Right lobe of liver (tissue), 6 donors: ENCODE data around the gene UMOD. TPM values are rescaled to one million over a fixed set of nuclear protein-coding genes. Genes with fewer than 3 reads are reported as not detected.
"Not testable (repeated sequence)": the region's sequence is repeated elsewhere in the genome, so short reads cannot be mapped to it uniquely, and the experiment has no call there.

Experiments
- ATAC-seq, 4 donors: fragments of 200-7000 bp; cut with Tn5 transposase; one replicate each; pipeline ENCODE4 v1.9.1; 2020; ENCODE audit warnings: mild to moderate bottlenecking in 4 of 4, moderate library complexity in 4 of 4
- DNase-seq, 3 donors: peaks; one replicate each; pipeline ENCODE4 v3.0.0-alpha.2; 2020
- H3K27ac ChIP-seq, 3 donors: fragments of 200-600 bp; one replicate each; pipeline ENCODE4 v1.8.0; 2022
- H3K27me3 ChIP-seq, 2 donors: fragments of 200-600 bp; one replicate each; pipeline ENCODE4 v1.8.0; 2022
- H3K36me3 ChIP-seq, 4 donors: fragments of 200-600 bp; sonication (generic) in 1 of 4; one replicate each; pipeline versions ENCODE4 v1.5.1 to v1.8.0; 2017 to 2022; ENCODE audit warnings: control low read depth in 1 of 4
- H3K4me1 ChIP-seq, 4 donors: fragments of 200-600 bp; sonication (generic) in 1 of 4; one replicate each; pipeline versions ENCODE4 v1.5.1 to v1.8.0; 2017 to 2022; ENCODE audit warnings: control low read depth in 1 of 4
- H3K4me3 ChIP-seq, 3 donors: fragments of 200-600 bp; one replicate each; pipeline ENCODE4 v1.8.0; 2022
- H3K9me3 ChIP-seq, 4 donors: fragments of 200-600 bp; sonication (generic) in 1 of 4; one replicate each; pipeline versions ENCODE4 v1.5.1 to v1.8.0; 2017 to 2022; ENCODE audit warnings: control low read depth in 1 of 4
- POLR2A ChIP-seq: fragments of 450-650 bp; IDR thresholded peaks from one replicate; pipeline ENCODE4 v1.6.1; 2017; ENCODE audit warnings: antibody characterized with exemption, mild to moderate bottlenecking
- WGBS: methylation state at CpG from one replicate; pipeline ENCODE4 v1.1.6; 2018; ENCODE audit warnings: low coverage, low lambda C conversion rate; ENCODE audit not compliant: insufficient coverage; ENCODE audit errors: missing lambda C conversion rate; 5-methylcytosine and 5-hydroxymethylcytosine counted together
- intact Hi-C, 2 donors: fragments of 100-400 bp; cut with DNase I; formaldehyde crosslinking; loops; one replicate each; pipeline versions ENCODE4 v1.11.2 to v1.14.1; 2022
- total RNA-seq, 6 experiments: library from RNA; depleted of rRNA in 2 of 6; stranded (reverse); fragments of >200 nt in 2 of 6; fragmentation: NEBNext Ultra II Directional in 3 of 6; extraction: Animal tissue kit (Norgen Biotek cat#: 25700) in 3 of 6; gene quantifications; one replicate each; pipeline versions ENCODE4 v1.1.0 to v1.2.4, GENCODE V29; 2016 to 2023
- TF ChIP-seq, protein P1 (sequence below), 4 donors: fragments of 200-600 bp in 3 of 4; fragments of 450-650 bp in 1 of 4; IDR thresholded peaks; one replicate each; pipeline versions ENCODE4 v1.5.1 to v1.8.0; 2016 to 2022; ENCODE audit warnings: antibody characterized with exemption in 4 of 4, mild to moderate bottlenecking in 2 of 4
- donor health status: DM: no; HTN: yes; CAD: no.
- donor health status: DM: no; HTN: no; CAD: no.
- donor health status: DM: no; HTN: no; CAD: no.
- donor health status: DM: no; HTN: yes; CAD: no.
- donor health status: DM: no; HTN: yes; CAD: no.

The UMOD gene
- total RNA-seq, 6 experiments from 2014 or later, result not detected

DNA sequence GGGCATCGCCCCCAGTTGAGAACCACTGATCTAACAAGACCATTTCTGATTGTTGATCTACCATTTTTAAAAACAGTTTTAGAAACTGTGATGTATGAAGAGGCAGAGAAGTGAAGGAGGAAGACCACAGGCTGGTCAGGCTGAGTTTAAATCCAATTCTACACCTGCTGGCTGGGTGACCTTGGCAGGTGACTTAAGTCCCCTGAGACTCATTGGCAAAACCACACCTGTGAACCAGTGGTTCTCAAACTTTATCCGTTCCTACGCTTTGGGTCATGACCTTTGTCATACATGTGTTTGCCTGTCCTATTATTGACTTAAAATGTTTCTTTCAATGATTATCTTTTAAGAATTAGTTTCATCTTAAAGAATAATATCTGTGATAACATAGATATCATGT lies 27.5 kb downstream of the UMOD start:
- WGBS, result 56% methylated on average over 3 of the region's 3 CpGs
- Histone ChIP-seq H3K27me3 (no peaks in the 10 kb centered on the region), H3K4me3 (no peak overlapping the region), H3K36me3 (no peaks in the 10 kb centered on the region), H3K27ac (no peak overlapping the region), H3K9me3 (no peaks in the 10 kb centered on the region), H3K4me1 (no peaks in the 10 kb centered on the region)
- DNase-seq (no peak), ATAC-seq (no peak)
- intact Hi-C loops, result no loop called here
- TF ChIP-seq, protein P1, sequence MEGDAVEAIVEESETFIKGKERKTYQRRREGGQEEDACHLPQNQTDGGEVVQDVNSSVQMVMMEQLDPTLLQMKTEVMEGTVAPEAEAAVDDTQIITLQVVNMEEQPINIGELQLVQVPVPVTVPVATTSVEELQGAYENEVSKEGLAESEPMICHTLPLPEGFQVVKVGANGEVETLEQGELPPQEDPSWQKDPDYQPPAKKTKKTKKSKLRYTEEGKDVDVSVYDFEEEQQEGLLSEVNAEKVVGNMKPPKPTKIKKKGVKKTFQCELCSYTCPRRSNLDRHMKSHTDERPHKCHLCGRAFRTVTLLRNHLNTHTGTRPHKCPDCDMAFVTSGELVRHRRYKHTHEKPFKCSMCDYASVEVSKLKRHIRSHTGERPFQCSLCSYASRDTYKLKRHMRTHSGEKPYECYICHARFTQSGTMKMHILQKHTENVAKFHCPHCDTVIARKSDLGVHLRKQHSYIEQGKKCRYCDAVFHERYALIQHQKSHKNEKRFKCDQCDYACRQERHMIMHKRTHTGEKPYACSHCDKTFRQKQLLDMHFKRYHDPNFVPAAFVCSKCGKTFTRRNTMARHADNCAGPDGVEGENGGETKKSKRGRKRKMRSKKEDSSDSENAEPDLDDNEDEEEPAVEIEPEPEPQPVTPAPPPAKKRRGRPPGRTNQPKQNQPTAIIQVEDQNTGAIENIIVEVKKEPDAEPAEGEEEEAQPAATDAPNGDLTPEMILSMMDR (IDR thresholded peaks at IDR 0.05), result no peak

DNA sequence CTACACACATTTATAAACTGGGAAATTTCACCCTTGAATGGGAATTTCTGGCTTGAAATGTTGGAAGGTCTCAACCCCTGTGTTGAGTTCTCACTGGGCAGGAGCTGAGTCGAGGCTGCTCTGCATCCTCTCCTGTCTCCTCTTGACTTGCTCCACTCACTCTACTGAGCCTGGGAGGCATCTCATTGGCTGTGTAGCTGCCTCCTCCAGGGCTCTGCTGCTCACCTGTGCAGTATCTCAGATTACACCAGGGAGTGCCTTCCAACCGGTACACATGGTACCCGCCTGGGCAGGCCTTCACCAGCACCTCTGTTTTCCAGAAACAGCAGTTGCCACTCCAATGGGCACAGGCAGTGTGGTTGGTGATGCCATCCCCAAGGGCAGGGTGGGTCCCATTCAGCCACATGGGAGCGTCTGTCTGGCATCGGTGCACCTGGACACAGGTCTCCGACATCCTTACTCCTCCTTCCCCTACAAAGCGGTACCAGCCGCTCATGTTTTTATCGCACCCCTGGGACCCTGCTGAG lies 28.9 kb downstream of the UMOD start:
- TF ChIP-seq POLR2A, result no peak
- TF ChIP-seq, protein P1 (IDR thresholded peaks at IDR 0.05), result no peak
- H3K27ac ChIP-seq, result no peak overlapping the region
- intact Hi-C loops, result no loop called here
- H3K4me3 ChIP-seq, result no peak overlapping the region
- 93% methylated on average over 5 of the region's 9 CpGs for WGBS
- no peaks in the 10 kb centered on the region for H3K9me3 ChIP-seq
- DNase-seq (no peak), ATAC-seq (no peak)
- no peaks in the 10 kb centered on the region for H3K4me1 ChIP-seq
- no peaks in the 10 kb centered on the region for H3K27me3 ChIP-seq
- H3K36me3 ChIP-seq, result no peaks in the 10 kb centered on the region

DNA sequence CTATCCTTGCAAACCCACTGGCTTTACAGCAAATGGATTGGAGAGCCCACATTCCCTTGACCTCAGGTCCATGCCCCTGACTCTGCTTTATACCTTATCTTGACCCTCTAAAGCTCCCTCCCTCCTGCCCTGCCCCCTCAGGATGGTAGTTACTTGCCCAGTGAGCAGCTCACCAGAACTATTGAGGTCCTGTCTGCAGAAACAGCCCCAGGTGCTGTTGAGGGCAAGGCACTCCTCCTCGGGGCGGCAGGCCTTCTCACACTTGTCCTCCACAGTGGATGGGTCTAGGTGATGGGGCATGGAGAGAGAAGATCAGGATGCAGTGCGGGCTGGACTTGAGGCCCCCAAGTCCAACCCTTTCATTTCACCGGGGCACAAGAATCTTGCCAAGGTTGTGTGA lies 29.8 kb downstream of the UMOD start:
- no peak overlapping the region for H3K27ac ChIP-seq
- no peak for ATAC-seq

DNA sequence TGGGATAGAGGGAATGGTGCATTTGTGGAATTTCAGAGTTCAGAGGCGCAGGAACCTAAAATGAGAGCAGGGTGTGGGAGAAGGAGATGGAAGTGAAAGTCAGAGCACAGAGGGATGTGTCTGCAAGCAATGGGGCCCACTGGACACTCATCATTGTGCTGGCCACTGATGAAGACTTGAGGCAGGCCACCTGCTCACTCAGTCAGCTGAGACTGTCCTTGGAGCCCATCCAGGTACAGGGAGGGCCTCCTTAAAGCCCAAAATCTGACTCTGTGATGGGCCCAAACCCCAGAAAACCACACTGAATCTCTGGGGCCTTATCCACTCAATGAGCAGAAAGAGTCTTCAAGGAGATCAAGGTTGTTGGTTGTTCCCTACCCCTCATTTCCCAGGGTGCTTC lies 30.8 kb downstream of the UMOD start:
- Histone ChIP-seq H3K4me3 (no peak overlapping the region), H3K27me3 (no peaks in the 10 kb centered on the region), H3K27ac (no peak overlapping the region), H3K36me3 (no peaks in the 10 kb centered on the region), H3K9me3 (no peaks in the 10 kb centered on the region), H3K4me1 (no peaks in the 10 kb centered on the region)
- intact Hi-C loops, result no loop called here
- no peak for DNase-seq
- ATAC-seq, result no peak
- no peak for TF ChIP-seq POLR2A
- TF ChIP-seq, protein P1 (IDR thresholded peaks at IDR 0.05), result no peak
- 78% methylated on average over 1 of the region's 1 CpG for WGBS

More for the DNA sequence above, 29.8 kb downstream of the UMOD start:
- Histone ChIP-seq H3K9me3 (no peaks in the 10 kb centered on the region), H3K27me3 (no peaks in the 10 kb centered on the region), H3K36me3 (no peaks in the 10 kb centered on the region), H3K4me1 (no peaks in the 10 kb centered on the region), H3K4me3 (no peak overlapping the region)
- TF ChIP-seq POLR2A, result no peak
- TF ChIP-seq, protein P1 (IDR thresholded peaks at IDR 0.05), result no peak
- intact Hi-C loops, result no loop called here
- WGBS, result 75% methylated on average over 3 of the region's 4 CpGs
- DNase-seq, result no peak

DNA sequence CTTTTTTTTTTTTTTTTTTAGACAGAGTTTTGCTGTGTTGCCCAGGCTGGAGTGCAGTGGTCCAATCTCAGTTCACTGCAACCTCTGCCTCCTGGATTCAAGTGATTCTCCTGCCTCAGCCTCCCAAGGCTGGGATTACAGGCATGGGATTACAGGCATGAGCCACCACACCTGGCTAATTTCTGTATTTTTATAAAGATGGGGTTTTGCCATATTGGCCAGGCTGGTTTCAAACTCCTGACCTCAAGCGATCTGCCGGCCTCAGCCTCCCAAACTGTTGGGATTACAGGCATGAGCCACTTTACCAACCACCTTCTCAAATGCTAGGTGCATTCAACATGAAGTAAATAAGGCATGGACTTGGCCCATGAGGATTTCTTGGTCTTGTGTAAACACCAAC lies 31.5 kb downstream of the UMOD start:
- H3K4me1 ChIP-seq, H3K36me3 ChIP-seq, DNase-seq, H3K27me3 ChIP-seq, H3K4me3 ChIP-seq, H3K27ac ChIP-seq, intact Hi-C loops, ATAC-seq, H3K9me3 ChIP-seq: not testable (repeated sequence)
- WGBS, result 100% methylated on average over 2 of the region's 2 CpGs
